DMS 273 (cell line): ENCODE data around the gene C7orf57.
"Not testable (repeated sequence)": the region's sequence is repeated elsewhere in the genome, so short reads cannot be mapped to it uniquely, and the experiment has no call there.

Experiments used
- DNase-seq: peaks from one replicate; lab custom pipeline; 2025; ENCODE audit not compliant: unreplicated experiment; lab: John Stamatoyannopoulos, UW

C7orf57 gene

DNA sequence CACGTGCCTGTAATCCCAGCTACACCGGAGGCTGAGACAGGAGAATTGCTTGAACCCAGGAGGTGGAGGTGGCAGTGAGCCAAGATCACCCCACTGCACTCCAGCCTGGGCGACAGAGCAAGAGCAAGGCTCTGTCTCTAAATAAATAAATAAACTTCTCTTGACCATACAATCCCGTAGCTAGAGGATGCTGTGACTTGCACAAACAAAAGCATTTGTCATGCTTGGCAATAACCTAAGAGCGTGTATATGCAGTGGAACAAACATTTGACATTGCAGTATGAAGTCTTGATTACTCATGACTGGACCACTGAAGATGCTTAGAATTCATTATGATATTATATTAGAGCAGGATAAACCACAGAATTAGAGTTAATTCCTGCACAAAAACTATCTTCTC, 1.4 kb upstream of the C7orf57 start:
- DNase-seq, result no peak

- peak; percentile 58 for DNase-seq
These were observed 680 bp downstream of the C7orf57 start for GRCh38 chr7:48035967-48036478.

GRCh38 chr7:48038815-48039506, 3.6 kb downstream of the C7orf57 start:
- DNase-seq, result no peak

DNA sequence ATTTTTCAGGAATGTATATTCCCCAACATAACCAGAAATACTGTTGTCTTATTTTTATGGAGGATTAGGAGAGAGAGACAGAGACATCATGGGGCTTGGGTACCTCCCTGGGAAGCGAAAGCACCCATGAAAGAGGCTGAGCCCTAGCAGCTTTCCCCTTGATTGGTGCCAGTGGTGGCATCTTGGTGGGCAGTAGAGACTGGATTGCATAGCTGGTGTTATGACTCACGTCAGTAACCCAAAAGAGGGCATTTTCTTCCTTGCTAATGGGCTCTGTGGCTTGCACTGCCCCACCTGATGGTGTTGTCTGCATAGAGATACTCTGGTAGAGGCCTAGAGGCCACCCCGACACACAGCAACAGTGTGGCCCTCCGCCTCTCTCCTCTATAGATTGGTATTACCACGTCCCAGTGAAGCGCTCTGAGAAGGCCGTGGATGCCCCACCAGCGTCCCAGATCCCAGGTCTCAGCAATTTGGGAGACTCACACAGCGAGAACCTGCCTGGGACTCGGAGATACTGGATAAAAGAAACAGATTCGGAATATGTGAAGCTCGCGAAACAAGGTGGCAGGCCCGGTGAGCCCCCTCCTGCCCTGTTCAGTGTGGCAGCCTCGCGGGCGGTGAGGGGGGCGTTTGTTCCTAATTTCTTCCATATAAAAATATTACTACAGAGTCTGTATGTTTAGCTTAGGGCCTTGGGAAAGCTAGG, 5.8 kb downstream of the C7orf57 start:
- DNase-seq, result no peak

DNA sequence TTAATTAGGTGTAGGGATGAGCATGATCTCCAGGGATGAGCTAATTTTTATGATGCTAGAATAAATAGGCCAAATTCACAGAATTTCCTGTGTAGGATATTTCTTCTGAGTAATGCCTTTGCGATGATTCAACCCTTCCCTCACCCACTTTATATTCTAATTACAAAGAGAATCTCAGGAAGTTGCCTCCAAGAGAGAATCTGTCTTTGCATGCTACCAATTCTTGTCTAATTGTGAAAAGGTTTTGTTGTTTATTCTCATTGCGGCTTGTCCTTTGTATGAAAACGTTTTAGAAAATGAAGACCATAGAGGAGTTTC, 6.3 kb downstream of the C7orf57 start:
- no peak for DNase-seq

GRCh38 chr7:48042216-48042615, 6.9 kb downstream of the C7orf57 start:
- DNase-seq, result no peak

DNA sequence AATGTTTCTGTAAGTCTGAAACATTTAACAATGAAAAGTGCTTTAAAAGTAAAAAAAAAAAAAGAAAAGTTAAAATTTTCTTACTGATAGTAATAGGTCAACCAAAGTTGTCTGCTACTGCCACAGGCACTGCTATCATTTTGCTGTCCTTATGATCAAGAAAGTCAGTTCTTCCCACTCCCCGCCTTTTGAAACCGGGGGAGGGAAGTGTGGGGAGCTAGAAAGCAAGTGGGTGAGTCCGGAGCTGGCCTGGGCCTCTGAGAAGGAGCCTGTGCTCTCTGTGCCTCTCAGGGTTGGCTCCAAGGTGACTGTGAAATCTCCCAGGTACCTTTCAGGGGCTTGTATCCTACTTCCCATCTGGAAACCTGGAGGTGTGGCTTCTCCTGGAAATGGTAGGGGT, 7.3 kb downstream of the C7orf57 start:
- DNase-seq, result no peak

- no peak for DNase-seq
These were observed 9.9 kb downstream of the C7orf57 start for GRCh38 chr7:48045195-48045765.

DNA sequence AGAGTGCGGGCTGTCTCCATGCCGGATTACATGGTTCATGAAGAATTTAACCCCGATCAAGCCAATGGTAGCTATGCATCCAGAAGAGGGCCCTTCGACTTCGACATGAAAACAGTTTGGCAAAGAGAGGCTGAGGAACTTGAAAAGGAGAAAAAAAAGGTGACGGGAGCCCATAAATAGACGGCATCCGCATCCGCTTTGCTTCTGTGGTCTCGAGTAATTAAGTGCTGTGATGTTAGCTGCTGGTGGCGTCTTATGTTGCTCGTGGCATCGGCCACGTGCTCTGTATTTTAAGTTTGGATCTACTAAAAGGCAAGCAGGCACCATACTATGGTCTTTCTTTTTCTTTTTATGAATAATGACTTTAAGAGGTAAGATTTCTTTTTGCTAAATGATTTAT, 11.1 kb downstream of the C7orf57 start:
- DNase-seq, result no peak

- no peak for DNase-seq
These were observed 12.8 kb downstream of the C7orf57 start for GRCh38 chr7:48048113-48048512.

DNA sequence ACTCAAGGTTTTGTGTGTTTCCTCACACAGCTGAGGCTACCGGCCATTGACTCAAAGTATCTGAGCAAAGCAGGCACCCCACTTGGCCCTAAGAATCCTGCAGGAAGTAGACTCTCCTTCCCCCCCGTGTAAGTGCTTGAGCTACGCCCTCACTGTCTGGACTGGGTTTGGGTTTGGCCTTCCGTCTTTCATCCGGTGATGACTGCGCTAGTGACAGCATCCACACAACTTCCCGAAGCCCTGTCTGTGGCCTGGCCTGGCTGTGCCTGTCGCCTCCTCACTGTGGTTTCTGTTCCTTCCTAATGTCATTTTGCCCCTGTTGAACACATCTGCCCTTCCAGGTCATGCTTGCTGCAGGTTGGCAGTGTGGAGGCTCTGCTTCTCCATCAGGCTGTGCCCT, 14.5 kb downstream of the C7orf57 start:
- no peak for DNase-seq

- DNase-seq, result no peak
These were observed 17.4 kb downstream of the C7orf57 start for GRCh38 chr7:48052748-48053147.

DNA sequence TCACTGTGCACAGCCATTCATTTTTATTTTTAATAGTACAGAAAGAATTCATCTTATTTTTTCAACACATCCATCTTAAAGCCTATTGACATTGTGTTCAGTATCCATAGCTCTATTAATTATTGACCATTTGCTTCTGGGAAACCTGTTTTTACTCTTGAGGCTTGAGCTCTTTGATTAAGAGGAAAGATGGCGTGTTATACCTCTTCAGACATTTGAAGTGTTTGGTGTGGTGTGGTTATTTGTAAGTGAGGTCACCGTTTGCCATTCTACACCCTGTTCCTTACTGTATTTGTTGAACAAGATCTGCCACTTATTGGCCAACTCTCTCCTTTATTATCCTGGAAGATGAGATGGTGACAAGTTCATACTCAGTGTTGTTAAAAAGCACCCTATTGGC, 18.4 kb downstream of the C7orf57 start:
- no peak for DNase-seq

DNA sequence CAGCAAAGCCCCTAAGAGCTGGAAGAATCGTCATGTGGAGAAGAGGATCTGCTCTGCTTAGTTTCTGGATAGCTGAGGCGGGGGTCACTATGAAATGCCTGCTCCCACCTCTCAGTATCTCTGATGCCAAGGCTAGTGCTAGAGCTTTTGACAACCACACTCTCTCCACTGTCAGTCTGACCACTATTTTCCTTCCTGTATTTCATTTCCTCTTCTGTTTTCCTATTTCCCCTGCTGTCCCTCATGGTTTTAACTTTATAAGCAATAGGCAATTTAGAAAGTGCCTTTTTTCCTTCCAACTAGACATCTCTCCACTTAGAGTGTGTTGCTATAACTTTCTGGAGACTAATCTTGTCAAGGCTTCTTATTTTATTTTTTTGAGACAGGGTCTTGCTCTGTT, 23.6 kb downstream of the C7orf57 start:
- no peak for DNase-seq

DNA sequence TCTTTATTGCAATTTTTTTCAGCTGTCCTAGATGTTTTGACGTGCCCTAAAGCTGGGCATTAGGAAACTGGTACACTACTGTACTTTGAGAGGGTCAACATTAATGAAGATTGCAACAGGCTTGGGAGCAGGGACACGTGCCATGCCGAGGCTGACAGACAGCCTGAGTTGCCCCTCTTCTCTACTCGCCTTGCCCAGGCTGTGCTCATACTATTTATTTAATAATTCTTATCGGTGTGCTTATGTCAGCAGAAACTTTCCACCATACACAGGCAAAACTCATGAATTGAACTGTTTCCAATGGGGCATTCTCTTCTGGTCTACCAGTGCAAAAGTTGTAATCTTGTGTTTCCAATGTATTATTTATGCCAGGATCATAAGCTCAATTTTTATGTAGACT, 24.4 kb downstream of the C7orf57 start:
- no peak for DNase-seq

GRCh38 chr7:48063985-48064384, 28.6 kb downstream of the C7orf57 start:
- DNase-seq, result no peak

GRCh38 chr7:48067475-48067874, 32.1 kb downstream of the C7orf57 start:
- no peak for DNase-seq

GRCh38 chr7:48074204-48074654, 38.9 kb downstream of the C7orf57 start:
- no peak for DNase-seq

GRCh38 chr7:48077423-48077822, 42.1 kb downstream of the C7orf57 start:
- DNase-seq, result no peak

DNA sequence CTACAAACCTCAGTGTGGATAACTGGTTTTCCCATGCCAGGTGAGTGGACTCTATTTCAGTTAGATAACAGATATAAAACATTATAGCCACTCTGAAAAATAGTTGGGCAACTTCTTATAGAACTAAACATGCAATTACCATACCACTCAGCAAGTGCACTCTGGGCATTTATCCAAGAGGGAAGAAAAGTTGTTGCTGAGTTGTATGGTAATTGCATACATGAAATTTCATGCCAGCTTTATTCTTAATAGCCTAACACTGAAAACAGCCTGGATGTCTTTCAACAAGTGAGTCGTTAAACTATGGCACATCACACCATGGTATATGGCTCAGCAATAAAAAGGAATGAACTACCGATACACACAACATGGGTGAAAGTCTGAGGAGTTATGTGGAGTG, 43.1 kb downstream of the C7orf57 start:
- DNase-seq, result peak; percentile 47

DNA sequence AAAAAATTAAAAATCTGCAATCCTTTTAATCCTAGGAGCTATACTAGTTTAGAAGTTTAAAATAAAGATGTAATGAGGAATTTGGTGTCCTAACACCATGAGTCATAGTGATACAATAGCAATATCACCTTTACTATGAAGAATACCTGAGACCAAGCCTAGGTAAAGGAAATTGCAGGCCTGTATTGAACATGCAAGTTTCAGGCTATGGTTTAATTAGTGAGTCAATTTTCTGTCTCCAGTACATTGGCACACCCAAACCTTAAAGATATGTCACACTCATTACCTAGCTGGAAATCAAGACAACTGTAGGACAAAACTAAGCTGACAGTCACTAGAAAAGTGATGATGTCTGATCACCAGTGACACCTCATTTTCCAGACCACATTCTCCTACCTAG, 47.0 kb downstream of the C7orf57 start:
- not testable (repeated sequence) for DNase-seq

DNA sequence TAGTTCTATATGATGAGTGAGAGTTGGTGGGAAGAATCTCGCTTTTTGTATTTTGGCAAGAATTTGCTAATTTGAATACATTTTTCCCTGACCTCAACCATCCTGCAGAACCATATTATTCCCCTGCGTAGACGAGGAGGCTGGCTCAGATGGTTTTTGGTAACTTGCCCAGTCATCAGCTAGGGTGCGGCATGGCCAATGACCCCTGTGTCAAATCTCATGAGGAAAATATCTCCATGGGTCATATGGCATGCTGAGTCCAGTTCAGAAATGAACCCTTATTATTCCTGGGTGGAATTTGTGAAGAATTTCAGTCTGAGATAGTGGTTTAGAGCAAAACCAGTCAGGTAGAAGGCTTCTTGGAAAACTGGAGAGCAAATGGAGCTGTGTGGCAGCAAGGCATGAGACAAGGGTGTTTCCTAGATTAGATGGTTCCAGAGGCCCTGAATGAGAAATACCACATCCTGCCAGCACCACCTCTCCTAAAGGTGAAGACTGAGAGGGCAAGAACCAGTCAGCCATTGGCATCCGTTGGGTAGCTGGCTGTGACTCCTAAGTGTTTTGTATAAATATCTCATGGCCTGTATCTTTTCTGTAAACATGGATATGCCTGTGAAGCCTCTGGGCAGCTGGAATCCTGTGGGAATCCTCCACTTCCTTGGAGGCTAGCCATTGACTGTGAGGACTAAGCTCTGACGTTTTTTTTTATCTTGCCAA, 47.9 kb downstream of the C7orf57 start:
- DNase-seq, result no peak
